ENCODE results near the gene CD300LB.

DNA sequence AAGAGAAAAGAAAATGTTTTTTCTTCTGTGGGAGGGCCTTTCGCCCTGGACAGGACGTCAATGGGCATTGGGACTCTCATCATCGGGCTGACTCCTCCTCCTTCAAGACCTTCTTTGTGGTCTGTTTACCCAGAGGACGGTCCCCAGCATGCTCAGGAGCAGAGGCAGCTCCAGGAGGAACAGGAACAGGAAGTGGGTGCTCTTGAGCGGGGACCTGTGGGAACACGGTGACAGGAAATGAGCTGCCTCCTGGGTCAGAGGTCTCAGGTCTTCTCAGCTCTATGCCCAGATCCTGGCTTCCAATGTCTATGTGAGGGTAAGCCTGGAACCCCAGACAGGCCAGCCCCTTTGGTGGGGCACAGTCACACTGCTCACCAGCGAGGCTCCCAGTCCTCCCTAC is 48.6 kb upstream of the CD300LB start:
- TF ChIP-seq, protein P1, sequence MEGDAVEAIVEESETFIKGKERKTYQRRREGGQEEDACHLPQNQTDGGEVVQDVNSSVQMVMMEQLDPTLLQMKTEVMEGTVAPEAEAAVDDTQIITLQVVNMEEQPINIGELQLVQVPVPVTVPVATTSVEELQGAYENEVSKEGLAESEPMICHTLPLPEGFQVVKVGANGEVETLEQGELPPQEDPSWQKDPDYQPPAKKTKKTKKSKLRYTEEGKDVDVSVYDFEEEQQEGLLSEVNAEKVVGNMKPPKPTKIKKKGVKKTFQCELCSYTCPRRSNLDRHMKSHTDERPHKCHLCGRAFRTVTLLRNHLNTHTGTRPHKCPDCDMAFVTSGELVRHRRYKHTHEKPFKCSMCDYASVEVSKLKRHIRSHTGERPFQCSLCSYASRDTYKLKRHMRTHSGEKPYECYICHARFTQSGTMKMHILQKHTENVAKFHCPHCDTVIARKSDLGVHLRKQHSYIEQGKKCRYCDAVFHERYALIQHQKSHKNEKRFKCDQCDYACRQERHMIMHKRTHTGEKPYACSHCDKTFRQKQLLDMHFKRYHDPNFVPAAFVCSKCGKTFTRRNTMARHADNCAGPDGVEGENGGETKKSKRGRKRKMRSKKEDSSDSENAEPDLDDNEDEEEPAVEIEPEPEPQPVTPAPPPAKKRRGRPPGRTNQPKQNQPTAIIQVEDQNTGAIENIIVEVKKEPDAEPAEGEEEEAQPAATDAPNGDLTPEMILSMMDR (IDR thresholded peaks at IDR 0.05) = no peak
- TF ChIP-seq ZFX (IDR thresholded peaks at IDR 0.05; ENCODE audit: borderline replicate concordance) = no peak
